K562 (cell line): ENCODE data around the gene RNF166.

Experiments
- ELF1 ChIP-seq: fragments of 200-800 bp; sonication (Bioruptor generic); IDR thresholded peaks from 2 replicates; pipeline ENCODE4 v1.6.1; 2016; ENCODE audit warnings: missing genetic modification characterization, missing compliant biosample characterization
- GABPA ChIP-seq: fragments of 200-800 bp; sonication (Bioruptor generic); conservative IDR thresholded peaks from 2 replicates; pipeline ENCODE4 v1.6.1; 2016; ENCODE audit warnings: low read depth, missing genetic modification characterization, missing compliant biosample characterization
- MYC ChIP-seq, 2 experiments: fragments of 250-450 bp in 1 of 2; sonication (Bioruptor Pico) in 1 of 2; IDR thresholded peaks; 2 replicates each; pipeline versions ENCODE4 v1.5.1 to v1.6.1; 2012 to 2021; ENCODE audit warnings: low read depth in 2 of 2, borderline replicate concordance in 1 of 2, improper control_type of control experiment in 1 of 2, low read length in 1 of 2, mild to moderate bottlenecking in 1 of 2, moderate library complexity in 1 of 2
- RFX1 ChIP-seq: fragments of 450-650 bp; IDR thresholded peaks from 2 replicates; pipeline ENCODE4 v1.6.1; 2016; ENCODE audit warnings: mild to moderate bottlenecking, moderate library complexity
- RFX5 ChIP-seq: IDR thresholded peaks from 2 replicates; pipeline ENCODE4 v1.6.1; 2011; ENCODE audit warnings: low read depth, mild to moderate bottlenecking, improper control_type of control experiment, low read length
- RNF2 ChIP-seq: sonication (generic); IDR thresholded peaks from 2 replicates; pipeline ENCODE4 v1.6.1; 2016
- SMARCA5 ChIP-seq: fragments of 450-650 bp; IDR thresholded peaks from 2 replicates; pipeline ENCODE4 v1.6.1; 2016
- TAF1 ChIP-seq: IDR thresholded peaks from 2 replicates; pipeline ENCODE4 v1.6.1; 2011; ENCODE audit warnings: mild to moderate bottlenecking, low read length, moderate library complexity; ENCODE audit not compliant: insufficient read depth, control insufficient read depth, severe bottlenecking; ENCODE audit errors: extremely low read depth

- TF ChIP-seq MYC (IDR thresholded peaks at IDR 0.05; ENCODE audit: low read depth, low read length) (no peak), MYC (CRISPR knock-in tag; IDR thresholded peaks at IDR 0.05; ENCODE audit: borderline replicate concordance, low read depth) (no peak), RFX5 (no peak), RFX1 (no peak), GABPA (tag) (no peak), TAF1 (no peak), ELF1 (tag) (no peak), SMARCA5 (no peak), RNF2 (no peak)
Measured at GRCh38 chr16:88691129-88691813, 14.9 kb downstream of the RNF166 start.
